HepG2 (cell line): Measurements from ENCODE around the gene NEMF. TPM values are rescaled to one million over a fixed set of nuclear protein-coding genes. Genes with fewer than 3 reads are reported as not detected.

ENCODE experiments used
- CHD4 ChIP-seq: fragments of 200-600 bp; sonication (generic); IDR thresholded peaks from 2 replicates; pipeline ENCODE4 v1.7.0; 2017; ENCODE audit warnings: mild to moderate bottlenecking, low read length, borderline replicate concordance
- CREM ChIP-seq, 2 experiments: sonication (generic) in 1 of 2; formaldehyde crosslinking in 1 of 2; IDR thresholded peaks; 2 replicates each; pipeline versions ENCODE4 v1.4.0 to v1.6.1; 2016 to 2020; ENCODE audit warnings: antibody characterized with exemption in 1 of 2, mild to moderate bottlenecking in 1 of 2, missing genetic modification reagents in 1 of 2
- DNMT1 ChIP-seq: sonication (generic); formaldehyde crosslinking; IDR thresholded peaks from 2 replicates; pipeline ENCODE4 v1.5.1; 2020; ENCODE audit warnings: mild to moderate bottlenecking, missing genetic modification reagents
- DZIP1 ChIP-seq: sonication (generic); formaldehyde crosslinking; IDR thresholded peaks from 2 replicates; pipeline ENCODE4 v1.5.0; 2020; ENCODE audit warnings: mild to moderate bottlenecking, missing genetic modification reagents
- FOXA1 ChIP-seq, 2 experiments: fragments of 450-650 bp in 1 of 2; sonication (generic) in 1 of 2; formaldehyde crosslinking in 1 of 2; IDR thresholded peaks; 2 replicates each; pipeline versions ENCODE4 v1.4.0 to v1.6.1; 2016 to 2020; ENCODE audit warnings: missing genetic modification reagents in 1 of 2
- FOXA3 ChIP-seq: IDR thresholded peaks from 2 replicates; pipeline ENCODE4 v1.6.1; 2016; ENCODE audit warnings: missing genetic modification reagents, missing compliant biosample characterization
- PHF21A ChIP-seq: sonication (generic); formaldehyde crosslinking; IDR thresholded peaks from 2 replicates; pipeline ENCODE4 v1.5.0; 2020; ENCODE audit warnings: mild to moderate bottlenecking, missing genetic modification reagents
- POLR2G ChIP-seq: fragments of 200-400 bp; formaldehyde crosslinking; IDR thresholded peaks from 2 replicates; pipeline ENCODE4 v1.6.1; 2018; ENCODE audit warnings: mild to moderate bottlenecking, low read depth, low read length, moderate library complexity
- ZBTB1 ChIP-seq: sonication (generic); formaldehyde crosslinking; IDR thresholded peaks from 2 replicates; pipeline ENCODE4 v1.4.0; 2020; ENCODE audit warnings: missing genetic modification reagents, borderline replicate concordance
- ZFP90 ChIP-seq: sonication (generic); formaldehyde crosslinking; IDR thresholded peaks from 2 replicates; pipeline ENCODE4 v1.8.0; 2022; ENCODE audit warnings: missing genetic modification reagents, mild to moderate bottlenecking, inconsistent platforms, borderline replicate concordance
- ZMYM3 ChIP-seq: sonication (generic); formaldehyde crosslinking; IDR thresholded peaks from 2 replicates; pipeline ENCODE4 v1.5.1; 2020; ENCODE audit warnings: mild to moderate bottlenecking, missing genetic modification reagents
- ZNF121 ChIP-seq: sonication (generic); formaldehyde crosslinking; IDR thresholded peaks from 2 replicates; pipeline ENCODE4 v1.5.0; 2020; ENCODE audit warnings: mild to moderate bottlenecking, missing genetic modification reagents
- ZNF230 ChIP-seq: sonication (generic); formaldehyde crosslinking; IDR thresholded peaks from 2 replicates; pipeline ENCODE4 v1.4.0; 2020; ENCODE audit warnings: mild to moderate bottlenecking, missing genetic modification reagents
- ZNF253 ChIP-seq: sonication (generic); formaldehyde crosslinking; IDR thresholded peaks from 2 replicates; pipeline ENCODE4 v1.8.0; 2022; ENCODE audit warnings: mild to moderate bottlenecking, missing genetic modification reagents, borderline replicate concordance
- ZNF7 ChIP-seq: IDR thresholded peaks from 2 replicates; pipeline ENCODE4 v1.6.1; 2016; ENCODE audit warnings: missing biosample characterization, missing genetic modification reagents
- ZNF749 ChIP-seq: sonication (generic); formaldehyde crosslinking; IDR thresholded peaks from 2 replicates; pipeline ENCODE4 v1.8.0; 2022; ENCODE audit warnings: mild to moderate bottlenecking, missing genetic modification reagents, moderate library complexity, borderline replicate concordance
- ZNF788 ChIP-seq: sonication (generic); formaldehyde crosslinking; IDR thresholded peaks from 2 replicates; pipeline ENCODE4 v1.5.0; 2020; ENCODE audit warnings: mild to moderate bottlenecking, missing genetic modification reagents, borderline replicate concordance
- ZSCAN30 ChIP-seq: sonication (generic); formaldehyde crosslinking; IDR thresholded peaks from 2 replicates; pipeline ENCODE4 v1.5.0; 2020; ENCODE audit warnings: mild to moderate bottlenecking, missing genetic modification reagents
- polyA plus RNA-seq, 8 experiments: library from polyadenylated mRNA; depleted of rRNA in 3 of 8; stranded (reverse) in 7 of 8; unstranded in 1 of 8; fragments of >200 nt; fragmentation: Illumina TruSeq in 4 of 8; extraction: Trizol in 4 of 8; gene quantifications; 2 replicates each; pipeline versions ENCODE4 v1.2.1 to v1.2.3, GENCODE V29; 2011 to 2016; ENCODE audit warnings: low read depth in 4 of 8, missing spikeins in 1 of 8, mixed read lengths in 1 of 8; ENCODE audit not compliant: insufficient read depth in 1 of 8
- total RNA-seq, 5 experiments: library from RNA; depleted of rRNA; stranded (reverse); fragments of >200 nt; fragmentation: Illumina TruSeq; extraction: Trizol; gene quantifications; 2 replicates each; pipeline ENCODE4 v1.2.3, GENCODE V29; 2016; ENCODE audit warnings: low read depth in 1 of 5
- TF ChIP-seq, protein P1 (sequence below): sonication (generic); formaldehyde crosslinking; IDR thresholded peaks from 2 replicates; pipeline ENCODE4 v1.4.0; 2020; ENCODE audit warnings: mild to moderate bottlenecking, low read depth, missing genetic modification reagents
- TF ChIP-seq, protein P2 (sequence below): sonication (generic); formaldehyde crosslinking; IDR thresholded peaks from 2 replicates; pipeline ENCODE4 v1.8.0; 2022; ENCODE audit warnings: missing genetic modification reagents, mild to moderate bottlenecking, inconsistent platforms, borderline replicate concordance

NEMF gene
- total and polyA plus RNA-seq, 2 of the 13 experiments (the other 11 are each of a cell fraction or from before 2014, with no cell fraction given), result 21.3 to 57.9 TPM

DNA sequence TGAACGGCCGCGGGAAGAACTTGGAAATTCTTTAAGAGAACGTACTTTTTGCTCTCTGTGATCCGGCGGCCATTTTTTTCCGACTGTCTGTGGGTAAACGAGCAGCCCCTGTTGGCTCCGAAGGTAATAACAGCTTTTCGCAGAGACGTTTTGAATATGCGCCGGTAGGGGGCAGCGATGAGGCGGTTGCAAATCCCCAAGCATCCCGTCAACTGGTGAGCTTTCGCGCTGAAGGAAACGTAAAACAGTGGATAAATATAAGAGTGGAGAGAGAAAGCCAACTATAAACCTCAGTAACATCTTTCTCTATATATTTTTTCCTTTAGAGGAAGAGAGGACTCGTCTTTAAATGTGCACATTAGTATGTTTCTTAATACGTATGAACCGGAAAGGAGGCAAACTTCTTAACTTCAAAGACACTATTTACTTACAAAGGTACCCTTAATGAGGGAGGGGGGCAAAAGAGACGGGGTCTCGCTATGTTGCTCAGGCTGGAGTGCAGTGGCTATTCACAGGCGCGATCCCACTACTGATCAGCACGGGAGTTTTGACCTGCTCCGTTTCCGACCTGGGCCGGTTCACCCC lies 9.6 kb upstream of the NEMF start (continued):
- TF ChIP-seq ZNF788 (CRISPR knock-in tag) (0 out of 2 replicates have a peak, but pooled peaks have one; percentile 7), DZIP1 (CRISPR knock-in tag) (no peak), ZBTB1 (CRISPR knock-in tag) (no peak), ZNF121 (CRISPR knock-in tag) (peak; percentile 95), ZFP90 (CRISPR knock-in tag) (peak; percentile 5; the same call in 1 of the 2 replicates), FOXA1 (IDR thresholded peaks at IDR 0.05) (no peak), FOXA1 (CRISPR knock-in tag; IDR thresholded peaks at IDR 0.05) (0 out of 2 replicates have a peak, but pooled peaks have one; percentile 4), CREM (IDR thresholded peaks at IDR 0.05) (peak; percentile 39; the same call in 1 of the 2 replicates), CREM (CRISPR knock-in tag; IDR thresholded peaks at IDR 0.05) (no peak), ZNF749 (0 out of 2 replicates have a peak, but pooled peaks have one; percentile 60), CHD4 (peak; percentile 81; the same call in 1 of the 2 replicates), POLR2G (peak; percentile 54; the same call in 1 of the 2 replicates), DNMT1 (CRISPR knock-in tag) (0 out of 2 replicates have a peak, but pooled peaks have one; percentile 20), ZSCAN30 (CRISPR knock-in tag) (0 out of 2 replicates have a peak, but pooled peaks have one; percentile 55), FOXA3 (CRISPR knock-in tag) (peak; percentile 39; the same call in 1 of the 2 replicates), PHF21A (peak; percentile 46; the same call in 1 of the 2 replicates), ZNF7 (CRISPR knock-in tag) (no peak), ZNF230 (CRISPR knock-in tag) (no peak), ZNF253 (CRISPR knock-in tag) (no peak), ZMYM3 (CRISPR knock-in tag) (0 out of 2 replicates have a peak, but pooled peaks have one; percentile 31)
- TF ChIP-seq, protein P1, sequence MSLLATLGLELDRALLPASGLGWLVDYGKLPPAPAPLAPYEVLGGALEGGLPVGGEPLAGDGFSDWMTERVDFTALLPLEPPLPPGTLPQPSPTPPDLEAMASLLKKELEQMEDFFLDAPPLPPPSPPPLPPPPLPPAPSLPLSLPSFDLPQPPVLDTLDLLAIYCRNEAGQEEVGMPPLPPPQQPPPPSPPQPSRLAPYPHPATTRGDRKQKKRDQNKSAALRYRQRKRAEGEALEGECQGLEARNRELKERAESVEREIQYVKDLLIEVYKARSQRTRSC (CRISPR knock-in tag), result no peak
- TF ChIP-seq, protein P2, sequence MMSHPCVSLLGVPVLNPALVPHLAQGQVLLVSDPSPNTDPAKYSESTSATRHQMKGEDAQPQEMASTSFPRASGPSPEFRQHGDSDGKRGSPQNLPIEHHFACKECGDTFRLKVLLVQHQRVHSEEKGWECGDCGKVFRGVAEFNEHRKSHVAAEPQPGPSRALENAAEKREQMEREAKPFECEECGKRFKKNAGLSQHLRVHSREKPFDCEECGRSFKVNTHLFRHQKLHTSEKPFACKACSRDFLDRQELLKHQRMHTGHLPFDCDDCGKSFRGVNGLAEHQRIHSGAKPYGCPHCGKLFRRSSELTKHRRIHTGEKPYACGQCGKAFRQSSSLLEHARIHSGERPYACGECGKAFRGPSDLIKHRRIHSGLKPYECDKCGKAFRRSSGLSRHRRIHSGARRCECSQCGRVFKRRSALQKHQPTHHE (CRISPR knock-in tag), result no peak
